NCI-H146 treated with DMSO at 0.1 percent for 48 hours (cell line): ENCODE data around the gene VPS26B.
A peak's percentile ranks its signal among the peaks of the same experiment; 100 is the strongest.

Experiments used
- DNase-seq: peaks from one replicate; lab custom pipeline; 2025; ENCODE audit not compliant: unreplicated experiment; lab: John Stamatoyannopoulos, UW

Gene VPS26B

GRCh38 chr11:134257101-134257500 lies 32.6 kb downstream of the VPS26B start:
- DNase-seq = no peak

GRCh38 chr11:134258577-134258976 lies 34.1 kb downstream of the VPS26B start:
- DNase-seq = no peak

- no peak for DNase-seq
Observed at GRCh38 chr11:134260503-134260902, 36.0 kb downstream of the VPS26B start.

GRCh38 chr11:134260983-134261382 lies 36.5 kb downstream of the VPS26B start:
- no peak for DNase-seq

- no peak for DNase-seq
Observed at GRCh38 chr11:134261626-134262488, 37.4 kb downstream of the VPS26B start.

- DNase-seq = no peak
Observed at GRCh38 chr11:134264966-134265764, 40.7 kb downstream of the VPS26B start.

- DNase-seq = no peak
Observed at GRCh38 chr11:134266440-134266839, 42.0 kb downstream of the VPS26B start.

GRCh38 chr11:134266841-134267251 lies 42.4 kb downstream of the VPS26B start:
- no peak for DNase-seq

- no peak for DNase-seq
Observed at GRCh38 chr11:134267461-134267860, 43.0 kb downstream of the VPS26B start.

- DNase-seq = no peak
Observed at GRCh38 chr11:134267966-134268365, 43.5 kb downstream of the VPS26B start.

GRCh38 chr11:134270250-134270714 lies 45.8 kb downstream of the VPS26B start:
- DNase-seq = no peak

- no peak for DNase-seq
Observed at GRCh38 chr11:134271978-134272377, 47.5 kb downstream of the VPS26B start.

GRCh38 chr11:134272381-134273316 lies 48.2 kb downstream of the VPS26B start:
- peak; percentile 16 for DNase-seq

- DNase-seq = no peak
Observed at GRCh38 chr11:134273317-134273712, 48.8 kb downstream of the VPS26B start.

- DNase-seq = no peak
Observed at GRCh38 chr11:134275188-134275533, 50.7 kb downstream of the VPS26B start.

- peak; percentile 66 for DNase-seq
Observed at GRCh38 chr11:134275534-134276395, 51.3 kb downstream of the VPS26B start, which contains the start of gene GLB1L3. GLB1L3 (plus strand) TSS chr11:134276379; CDS start chr11:134276741, 362 bp downstream.

- DNase-seq = no peak
Observed at GRCh38 chr11:134276396-134277182, 52.1 kb downstream of the VPS26B start.

GRCh38 chr11:134277183-134278001 lies 52.9 kb downstream of the VPS26B start:
- no peak for DNase-seq
